GM23338 (cell line): ENCODE data around the gene MANSC1. TPM values are rescaled to one million over a fixed set of nuclear protein-coding genes. Genes with fewer than 3 reads are reported as not detected.
A peak's percentile ranks its signal among the peaks of the same experiment; 100 is the strongest.

ENCODE experiments used
- ATAC-seq: fragments of 200-7000 bp; cut with Tn5 transposase; 3 replicates; pipeline ENCODE4 v1.9.1; 2020
- DNase-seq: peaks from one replicate; pipeline ENCODE4 v3.0.0-alpha.2; 2015; ENCODE audit warnings: low spot score
- H2AFZ ChIP-seq: fragments of 200-600 bp; sonication (generic); 2 replicates; pipeline ENCODE4 v1.8.0; 2016; ENCODE audit warnings: antibody characterized with exemption, mild to moderate bottlenecking, moderate library complexity
- H3F3A ChIP-seq: fragments of 200-600 bp; sonication (generic); replicated peaks from 2 replicates; pipeline ENCODE4 v1.8.0; 2017; ENCODE audit warnings: antibody characterized with exemption, mixed run types, low read depth
- H3K27ac ChIP-seq: fragments of 200-600 bp; sonication (generic); 2 replicates; pipeline ENCODE4 v1.6.1; 2016; ENCODE audit warnings: low read depth
- H3K27me3 ChIP-seq: fragments of 200-600 bp; sonication (generic); 2 replicates; pipeline ENCODE4 v1.8.0; 2016; ENCODE audit warnings: mild to moderate bottlenecking, mixed run types, moderate library complexity; ENCODE audit not compliant: insufficient read depth
- H3K36me3 ChIP-seq: fragments of 200-600 bp; sonication (generic); 2 replicates; pipeline ENCODE4 v1.8.0; 2016; ENCODE audit warnings: mild to moderate bottlenecking; ENCODE audit not compliant: insufficient read depth
- H3K4me1 ChIP-seq: fragments of 200-600 bp; sonication (generic); 2 replicates; pipeline ENCODE4 v1.8.0; 2016; ENCODE audit warnings: mild to moderate bottlenecking, moderate library complexity; ENCODE audit not compliant: insufficient read depth
- H3K4me2 ChIP-seq: fragments of 200-600 bp; sonication (generic); 2 replicates; pipeline ENCODE4 v1.7.1; 2017; ENCODE audit warnings: mixed run types
- H3K4me3 ChIP-seq: fragments of 200-600 bp; sonication (generic); 2 replicates; pipeline ENCODE4 v1.6.1; 2016; ENCODE audit warnings: mixed run types
- H3K79me2 ChIP-seq: fragments of 200-600 bp; sonication (generic); replicated peaks from 2 replicates; pipeline ENCODE4 v1.8.0; 2017; ENCODE audit warnings: mild to moderate bottlenecking; ENCODE audit not compliant: insufficient read depth
- H3K9me2 ChIP-seq: fragments of 200-600 bp; sonication (generic); 2 replicates; pipeline ENCODE4 v1.8.0; 2017; ENCODE audit not compliant: insufficient read depth
- H4K20me1 ChIP-seq: fragments of 200-600 bp; sonication (generic); replicated peaks from 2 replicates; pipeline ENCODE4 v1.8.0; 2017; ENCODE audit warnings: mild to moderate bottlenecking; ENCODE audit not compliant: insufficient read depth
- H3K27ac Mint-ChIP-seq: 2 replicates; pipeline ENCODE4 v1.8.0; 2020; ENCODE audit warnings: inconsistent platforms, mild to moderate bottlenecking, moderate library complexity, mixed read lengths
- H3K27me3 Mint-ChIP-seq: 3 replicates; pipeline ENCODE4 v1.8.0; 2022; ENCODE audit warnings: low read depth, mild to moderate bottlenecking, moderate library complexity, mixed read lengths, inconsistent platforms; ENCODE audit not compliant: insufficient read depth, poor library complexity
- H3K36me3 Mint-ChIP-seq: 3 replicates; pipeline ENCODE4 v1.8.0; 2021; ENCODE audit warnings: low read depth, mild to moderate bottlenecking, inconsistent platforms, moderate library complexity, mixed read lengths
- H3K4me1 Mint-ChIP-seq: 3 replicates; pipeline ENCODE4 v1.8.0; 2020; ENCODE audit warnings: mild to moderate bottlenecking, inconsistent platforms, mixed read lengths
- H3K4me3 Mint-ChIP-seq: 3 replicates; pipeline ENCODE4 v1.8.0; 2021; ENCODE audit warnings: moderate library complexity, mild to moderate bottlenecking, inconsistent platforms, mixed read lengths
- H3K9me3 Mint-ChIP-seq: 3 replicates; pipeline ENCODE4 v1.8.0; 2020; ENCODE audit warnings: moderate library complexity, mild to moderate bottlenecking, inconsistent platforms, mixed read lengths
- CREB1 ChIP-seq: fragments of 250-450 bp; sonication (Bioruptor Pico); IDR thresholded peaks from 2 replicates; pipeline ENCODE4 v1.5.0; 2020; ENCODE audit warnings: low read depth, mild to moderate bottlenecking, moderate library complexity
- ZNF331 ChIP-seq: fragments of 250-450 bp; sonication (Bioruptor Pico); IDR thresholded peaks from 2 replicates; pipeline ENCODE4 v1.5.0; 2020; ENCODE audit warnings: low read depth, mild to moderate bottlenecking, moderate library complexity
- ZNF462 ChIP-seq: fragments of 250-450 bp; sonication (Bioruptor Pico); IDR thresholded peaks from 2 replicates; pipeline ENCODE4 v1.5.0; 2020; ENCODE audit warnings: mild to moderate bottlenecking, moderate library complexity
- polyA plus RNA-seq: library from polyadenylated mRNA; unstranded; fragments of >200 nt; fragmentation: Nextera tagmentation; extraction: Ambion mirVana; gene quantifications from 2 replicates; pipeline ENCODE4 v1.2.1, GENCODE V29; 2016
- total RNA-seq: library from RNA; depleted of rRNA; stranded (reverse); fragments of >200 nt; shearing (Covaris generic); gene quantifications from 2 replicates; pipeline ENCODE4 v1.2.3, GENCODE V29; 2014
- TF ChIP-seq, protein P1 (sequence below): IDR thresholded peaks from one replicate; pipeline ENCODE4 v1.6.1; 2018; ENCODE audit warnings: antibody characterized with exemption; ENCODE audit not compliant: unreplicated experiment
- TF ChIP-seq, protein P2 (sequence below), 2 experiments: fragments of 200-600 bp in 1 of 2; sonication (generic) in 1 of 2; conservative IDR thresholded peaks; 2 replicates each; pipeline versions ENCODE4 v1.5.1 to v1.6.1; 2016 to 2017; ENCODE audit warnings: antibody characterized with exemption in 2 of 2, low read depth in 2 of 2, mild to moderate bottlenecking in 2 of 2, moderate library complexity in 1 of 2

Gene MANSC1
- total and polyA plus RNA-seq, 2 experiments from 2014 or later: 4.4 to 5.1 TPM

DNA sequence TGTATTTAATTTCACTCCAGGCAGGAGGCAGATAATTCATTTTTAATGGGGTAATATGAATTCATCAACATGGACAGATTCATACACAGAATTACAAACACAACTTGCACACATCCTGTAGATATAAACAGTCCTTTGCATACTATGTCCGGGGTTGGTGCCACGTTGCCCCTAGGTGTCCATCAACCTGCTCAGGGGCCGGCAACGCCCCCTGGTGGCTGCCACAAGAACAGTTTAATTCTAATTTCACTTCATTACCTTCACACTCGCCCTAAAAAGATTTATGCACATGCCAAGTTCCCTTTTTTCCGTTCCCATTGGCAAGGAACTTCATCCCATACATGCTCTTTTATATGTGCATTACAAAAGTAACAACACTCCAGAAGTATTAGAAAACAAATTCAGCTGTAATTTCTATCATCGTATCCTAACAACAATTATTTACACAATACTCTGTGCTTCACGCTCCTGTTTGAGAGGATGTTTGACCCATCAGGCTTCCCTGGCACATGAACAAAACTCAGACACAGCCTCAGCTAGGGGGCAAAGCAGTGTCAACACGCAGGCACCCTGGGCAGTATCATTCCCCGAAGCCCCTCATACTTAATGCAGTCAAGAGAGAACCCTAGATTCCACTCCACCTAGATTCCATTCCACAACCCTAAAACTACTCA, 15.5 kb downstream of the MANSC1 start:
- Histone ChIP-seq H3K79me2 (no peaks in the 10 kb centered on the region), H2AFZ (no peak overlapping the region), H3K9me2 (no peaks in the 10 kb centered on the region), H3K27ac (no peak overlapping the region), H4K20me1 (no peaks in the 10 kb centered on the region), H3K4me2 (no peak overlapping the region), H3K36me3 (no peaks in the 10 kb centered on the region), H3K4me3 (no peak overlapping the region), H3F3A (no peaks in the 10 kb centered on the region; the same call in 1 of the 2 replicates), H3K27me3 (no peaks in the 10 kb centered on the region), H3K4me1 (peaks cover 14% of the 10 kb centered on the region; the same call in 1 of the 2 replicates)
- peak; percentile 62 for ATAC-seq
- peaks cover 25% of the 10 kb centered on the region for H3K4me1 Mint-ChIP-seq
- no peaks in the 10 kb centered on the region for H3K9me3 Mint-ChIP-seq
- H3K27ac Mint-ChIP-seq: peak overlapping the region; percentile 43; the same call in 1 of the 2 replicates
- peaks cover 16% of the 10 kb centered on the region for H3K27me3 Mint-ChIP-seq
- TF ChIP-seq CREB1 (CRISPR knock-in tag): no peak
- TF ChIP-seq, protein P1, sequence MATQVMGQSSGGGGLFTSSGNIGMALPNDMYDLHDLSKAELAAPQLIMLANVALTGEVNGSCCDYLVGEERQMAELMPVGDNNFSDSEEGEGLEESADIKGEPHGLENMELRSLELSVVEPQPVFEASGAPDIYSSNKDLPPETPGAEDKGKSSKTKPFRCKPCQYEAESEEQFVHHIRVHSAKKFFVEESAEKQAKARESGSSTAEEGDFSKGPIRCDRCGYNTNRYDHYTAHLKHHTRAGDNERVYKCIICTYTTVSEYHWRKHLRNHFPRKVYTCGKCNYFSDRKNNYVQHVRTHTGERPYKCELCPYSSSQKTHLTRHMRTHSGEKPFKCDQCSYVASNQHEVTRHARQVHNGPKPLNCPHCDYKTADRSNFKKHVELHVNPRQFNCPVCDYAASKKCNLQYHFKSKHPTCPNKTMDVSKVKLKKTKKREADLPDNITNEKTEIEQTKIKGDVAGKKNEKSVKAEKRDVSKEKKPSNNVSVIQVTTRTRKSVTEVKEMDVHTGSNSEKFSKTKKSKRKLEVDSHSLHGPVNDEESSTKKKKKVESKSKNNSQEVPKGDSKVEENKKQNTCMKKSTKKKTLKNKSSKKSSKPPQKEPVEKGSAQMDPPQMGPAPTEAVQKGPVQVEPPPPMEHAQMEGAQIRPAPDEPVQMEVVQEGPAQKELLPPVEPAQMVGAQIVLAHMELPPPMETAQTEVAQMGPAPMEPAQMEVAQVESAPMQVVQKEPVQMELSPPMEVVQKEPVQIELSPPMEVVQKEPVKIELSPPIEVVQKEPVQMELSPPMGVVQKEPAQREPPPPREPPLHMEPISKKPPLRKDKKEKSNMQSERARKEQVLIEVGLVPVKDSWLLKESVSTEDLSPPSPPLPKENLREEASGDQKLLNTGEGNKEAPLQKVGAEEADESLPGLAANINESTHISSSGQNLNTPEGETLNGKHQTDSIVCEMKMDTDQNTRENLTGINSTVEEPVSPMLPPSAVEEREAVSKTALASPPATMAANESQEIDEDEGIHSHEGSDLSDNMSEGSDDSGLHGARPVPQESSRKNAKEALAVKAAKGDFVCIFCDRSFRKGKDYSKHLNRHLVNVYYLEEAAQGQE: no peak
- TF ChIP-seq, protein P2, sequence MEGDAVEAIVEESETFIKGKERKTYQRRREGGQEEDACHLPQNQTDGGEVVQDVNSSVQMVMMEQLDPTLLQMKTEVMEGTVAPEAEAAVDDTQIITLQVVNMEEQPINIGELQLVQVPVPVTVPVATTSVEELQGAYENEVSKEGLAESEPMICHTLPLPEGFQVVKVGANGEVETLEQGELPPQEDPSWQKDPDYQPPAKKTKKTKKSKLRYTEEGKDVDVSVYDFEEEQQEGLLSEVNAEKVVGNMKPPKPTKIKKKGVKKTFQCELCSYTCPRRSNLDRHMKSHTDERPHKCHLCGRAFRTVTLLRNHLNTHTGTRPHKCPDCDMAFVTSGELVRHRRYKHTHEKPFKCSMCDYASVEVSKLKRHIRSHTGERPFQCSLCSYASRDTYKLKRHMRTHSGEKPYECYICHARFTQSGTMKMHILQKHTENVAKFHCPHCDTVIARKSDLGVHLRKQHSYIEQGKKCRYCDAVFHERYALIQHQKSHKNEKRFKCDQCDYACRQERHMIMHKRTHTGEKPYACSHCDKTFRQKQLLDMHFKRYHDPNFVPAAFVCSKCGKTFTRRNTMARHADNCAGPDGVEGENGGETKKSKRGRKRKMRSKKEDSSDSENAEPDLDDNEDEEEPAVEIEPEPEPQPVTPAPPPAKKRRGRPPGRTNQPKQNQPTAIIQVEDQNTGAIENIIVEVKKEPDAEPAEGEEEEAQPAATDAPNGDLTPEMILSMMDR (conservative IDR thresholded peaks at IDR 0.05; ENCODE audit: low read depth in 2 of 2): peak; percentile 89 to 98
- no peak for TF ChIP-seq ZNF331 (CRISPR knock-in tag)
- no peak for TF ChIP-seq ZNF462 (CRISPR knock-in tag)
- peak; percentile 66 for DNase-seq
- H3K4me3 Mint-ChIP-seq: no peak overlapping the region
- H3K36me3 Mint-ChIP-seq: no peaks in the 10 kb centered on the region
